ENCODE results near the gene FLRT2.

FLRT2 gene

GRCh38 chr14:85653029-85653428, 123.1 kb downstream of the FLRT2 start:
- Histone ChIP-seq H3K9me2 (ENCODE audit: low read depth, low read length) (no peaks in the 10 kb centered on the region), H3F3A (ENCODE audit: insufficient read depth, low read length) (no peaks in the 10 kb centered on the region), H2AFZ (ENCODE audit: low read length) (no peak overlapping the region), H3K4me3 (ENCODE audit: low read depth, low read length, poor library complexity, severe bottlenecking) (no peak overlapping the region), H3K79me2 (ENCODE audit: insufficient read depth, low read length) (no peaks in the 10 kb centered on the region), H3K36me3 (ENCODE audit: insufficient read depth, low read length) (no peaks in the 10 kb centered on the region), H3K9ac (ENCODE audit: low read length) (no peak overlapping the region), H3K27ac (ENCODE audit: low read depth, low read length, poor library complexity, severe bottlenecking) (no peak overlapping the region), H3K27me3 (ENCODE audit: insufficient read depth, low read length) (no peaks in the 10 kb centered on the region), H3K4me1 (ENCODE audit: insufficient read depth, low read length, severe bottlenecking) (no peaks in the 10 kb centered on the region), H4K20me1 (ENCODE audit: insufficient read depth, low read length) (no peaks in the 10 kb centered on the region), H3K4me2 (ENCODE audit: low read length) (no peak overlapping the region), H3K9me3 (ENCODE audit: low read length) (no peaks in the 10 kb centered on the region)
- TF ChIP-seq CTCF (IDR thresholded peaks at IDR 0.05; ENCODE audit: low read length) (no peak), EZH2 (IDR thresholded peaks at IDR 0.05; ENCODE audit: borderline replicate concordance, low read length) (no peak)

GRCh38 chr14:85660243-85660922, 130.4 kb downstream of the FLRT2 start:
- no peaks in the 10 kb centered on the region for H3K36me3 ChIP-seq (ENCODE audit: insufficient read depth, low read length)
- no peaks in the 10 kb centered on the region for H3K9me3 ChIP-seq (ENCODE audit: low read length)
- no peaks in the 10 kb centered on the region for H3F3A ChIP-seq (ENCODE audit: insufficient read depth, low read length)
- no peak overlapping the region for H2AFZ ChIP-seq (ENCODE audit: low read length)
- no peaks in the 10 kb centered on the region for H3K4me1 ChIP-seq (ENCODE audit: insufficient read depth, low read length, severe bottlenecking)
- no peaks in the 10 kb centered on the region for H3K9me2 ChIP-seq (ENCODE audit: low read depth, low read length)
- H3K27ac ChIP-seq (ENCODE audit: low read depth, low read length, poor library complexity, severe bottlenecking) = no peak overlapping the region
- no peak overlapping the region for H3K4me3 ChIP-seq (ENCODE audit: low read depth, low read length, poor library complexity, severe bottlenecking)
- no peak overlapping the region for H3K4me2 ChIP-seq (ENCODE audit: low read length)
- no peaks in the 10 kb centered on the region for H3K79me2 ChIP-seq (ENCODE audit: insufficient read depth, low read length)
- TF ChIP-seq EZH2 (IDR thresholded peaks at IDR 0.05; ENCODE audit: borderline replicate concordance, low read length) = no peak
- TF ChIP-seq CTCF (IDR thresholded peaks at IDR 0.05; ENCODE audit: low read length) = no peak
- no peak overlapping the region for H3K9ac ChIP-seq (ENCODE audit: low read length)
- no peaks in the 10 kb centered on the region for H4K20me1 ChIP-seq (ENCODE audit: insufficient read depth, low read length)
- H3K27me3 ChIP-seq (ENCODE audit: insufficient read depth, low read length) = no peaks in the 10 kb centered on the region

GRCh38 chr14:85662096-85662495, 132.2 kb downstream of the FLRT2 start:
- Histone ChIP-seq H3K4me2 (ENCODE audit: low read length) (no peak overlapping the region), H4K20me1 (ENCODE audit: insufficient read depth, low read length) (no peaks in the 10 kb centered on the region), H3K79me2 (ENCODE audit: insufficient read depth, low read length) (no peaks in the 10 kb centered on the region), H3K27me3 (ENCODE audit: insufficient read depth, low read length) (no peaks in the 10 kb centered on the region), H3K4me1 (ENCODE audit: insufficient read depth, low read length, severe bottlenecking) (no peaks in the 10 kb centered on the region), H3K9me3 (ENCODE audit: low read length) (no peaks in the 10 kb centered on the region), H3F3A (ENCODE audit: insufficient read depth, low read length) (no peaks in the 10 kb centered on the region), H2AFZ (ENCODE audit: low read length) (no peak overlapping the region), H3K27ac (ENCODE audit: low read depth, low read length, poor library complexity, severe bottlenecking) (no peak overlapping the region), H3K36me3 (ENCODE audit: insufficient read depth, low read length) (no peaks in the 10 kb centered on the region), H3K9ac (ENCODE audit: low read length) (no peak overlapping the region), H3K4me3 (ENCODE audit: low read depth, low read length, poor library complexity, severe bottlenecking) (no peak overlapping the region), H3K9me2 (ENCODE audit: low read depth, low read length) (no peaks in the 10 kb centered on the region)
- TF ChIP-seq CTCF (IDR thresholded peaks at IDR 0.05; ENCODE audit: low read length) (no peak), EZH2 (IDR thresholded peaks at IDR 0.05; ENCODE audit: borderline replicate concordance, low read length) (no peak)
